Measurements from ENCODE around the gene KLK1.
"Not testable (repeated sequence)": the region's sequence is repeated elsewhere in the genome, so short reads cannot be mapped to it uniquely, and the experiment has no call there.

KLK1 gene

GRCh38 chr19:50812474-50812873 lies 11.1 kb downstream of the KLK1 start:
- no peak for DNase-seq

GRCh38 chr19:50811622-50812238 lies 11.9 kb downstream of the KLK1 start:
- DNase-seq = not testable (repeated sequence)

- DNase-seq = no peak
Observed at GRCh38 chr19:50808856-50809255, 14.7 kb downstream of the KLK1 start.

- peak; percentile 99 for DNase-seq
Observed at GRCh38 chr19:50804420-50805272, 18.9 kb downstream of the KLK1 start.

- DNase-seq = peak; percentile 62
Observed at GRCh38 chr19:50803633-50804419, 19.8 kb downstream of the KLK1 start.

- no peak for DNase-seq
Observed at GRCh38 chr19:50801107-50801506, 22.5 kb downstream of the KLK1 start.

- no peak for DNase-seq
Observed at GRCh38 chr19:50799547-50799851, 24.1 kb downstream of the KLK1 start.

GRCh38 chr19:50798659-50799546 lies 24.7 kb downstream of the KLK1 start:
- DNase-seq = no peak

GRCh38 chr19:50797781-50798658 lies 25.6 kb downstream of the KLK1 start:
- no peak for DNase-seq

- DNase-seq = no peak
Observed at GRCh38 chr19:50797429-50797780, 26.2 kb downstream of the KLK1 start.

GRCh38 chr19:50796634-50797428 lies 26.8 kb downstream of the KLK1 start:
- peak; percentile 23 for DNase-seq

GRCh38 chr19:50796128-50796633 lies 27.4 kb downstream of the KLK1 start:
- DNase-seq = peak; percentile 43

GRCh38 chr19:50795664-50796073 lies 27.9 kb downstream of the KLK1 start:
- no peak for DNase-seq

- peak; percentile 72 for DNase-seq
Observed at GRCh38 chr19:50794876-50795663, 28.5 kb downstream of the KLK1 start.

GRCh38 chr19:50794074-50794875 lies 29.3 kb downstream of the KLK1 start:
- DNase-seq = peak; percentile 67

GRCh38 chr19:50793558-50794065 lies 30.0 kb downstream of the KLK1 start:
- DNase-seq = peak; percentile 36

GRCh38 chr19:50792272-50793250 lies 31.0 kb downstream of the KLK1 start:
- DNase-seq = peak; percentile 14
